Lower leg skin (tissue), 4 donors: Measurements from ENCODE around the gene FAM3D. TPM values are rescaled to one million over a fixed set of nuclear protein-coding genes. Genes with fewer than 3 reads are reported as not detected.

Source experiments
- DNase-seq, 2 donors: peaks; one replicate each; pipeline ENCODE4 v3.0.0-alpha.2; 2019; ENCODE audit warnings: low spot score in 2 of 2
- H3K4me3 ChIP-seq: fragments of 200-600 bp; sonication (generic); 2 replicates; pipeline ENCODE4 v1.5.1; 2017; ENCODE audit warnings: mild to moderate bottlenecking, low read depth; ENCODE audit not compliant: poor library complexity, severe bottlenecking
- POLR2A ChIP-seq, 2 donors: fragments of 450-650 bp; IDR thresholded peaks; one replicate each; pipeline ENCODE4 v1.6.1; 2016 to 2017; ENCODE audit warnings: antibody characterized with exemption in 2 of 2, mild to moderate bottlenecking in 1 of 2, moderate library complexity in 1 of 2
- WGBS, 2 donors: methylation state at CpG; one replicate each; pipeline ENCODE4 v1.1.5; 2018; 5-methylcytosine and 5-hydroxymethylcytosine counted together
- intact Hi-C: fragments of 100-400 bp; cut with DNase I; formaldehyde crosslinking; loops from one replicate; pipeline ENCODE4 v1.15.0; 2023; ENCODE audit warnings: low total_unique reads
- total RNA-seq, 4 donors: library from RNA; depleted of rRNA; stranded (reverse); fragments of >200 nt; gene quantifications; one replicate each; pipeline ENCODE4 v1.1.0, GENCODE V29; 2016
- TF ChIP-seq, protein P1 (sequence below), 3 donors: fragments of 450-650 bp; IDR thresholded peaks; one replicate each; pipeline ENCODE4 v1.5.1; 2016; ENCODE audit warnings: antibody characterized with exemption in 3 of 3, mild to moderate bottlenecking in 3 of 3, moderate library complexity in 2 of 3

FAM3D gene
- total RNA-seq, 4 donors from 2014 or later: 3.7 to 3.8 (median 3.8) TPM; not detected in 1

DNA sequence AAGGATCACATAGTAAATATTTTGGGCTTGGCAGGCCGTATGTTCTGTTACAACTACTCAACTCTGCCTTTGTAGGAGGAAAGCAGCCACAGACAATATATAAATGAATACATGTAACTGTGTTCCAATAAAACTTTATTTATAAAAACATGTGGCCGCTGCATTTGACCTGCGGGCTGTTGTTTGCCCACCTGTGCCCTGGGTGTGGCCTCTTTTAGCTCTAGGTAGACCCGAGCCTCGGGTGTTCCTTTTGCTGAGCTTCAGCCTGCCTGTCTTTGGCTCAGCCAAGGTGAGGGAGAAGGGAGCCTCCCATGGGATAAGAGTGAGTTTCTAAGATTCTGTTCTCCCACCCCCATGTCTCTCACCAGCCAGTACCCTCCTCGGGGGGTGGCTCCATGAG lies 5.6 kb downstream of the FAM3D start:
- intact Hi-C loops: no loop called here
- no peak for TF ChIP-seq POLR2A (IDR thresholded peaks at IDR 0.05)
- TF ChIP-seq, protein P1, sequence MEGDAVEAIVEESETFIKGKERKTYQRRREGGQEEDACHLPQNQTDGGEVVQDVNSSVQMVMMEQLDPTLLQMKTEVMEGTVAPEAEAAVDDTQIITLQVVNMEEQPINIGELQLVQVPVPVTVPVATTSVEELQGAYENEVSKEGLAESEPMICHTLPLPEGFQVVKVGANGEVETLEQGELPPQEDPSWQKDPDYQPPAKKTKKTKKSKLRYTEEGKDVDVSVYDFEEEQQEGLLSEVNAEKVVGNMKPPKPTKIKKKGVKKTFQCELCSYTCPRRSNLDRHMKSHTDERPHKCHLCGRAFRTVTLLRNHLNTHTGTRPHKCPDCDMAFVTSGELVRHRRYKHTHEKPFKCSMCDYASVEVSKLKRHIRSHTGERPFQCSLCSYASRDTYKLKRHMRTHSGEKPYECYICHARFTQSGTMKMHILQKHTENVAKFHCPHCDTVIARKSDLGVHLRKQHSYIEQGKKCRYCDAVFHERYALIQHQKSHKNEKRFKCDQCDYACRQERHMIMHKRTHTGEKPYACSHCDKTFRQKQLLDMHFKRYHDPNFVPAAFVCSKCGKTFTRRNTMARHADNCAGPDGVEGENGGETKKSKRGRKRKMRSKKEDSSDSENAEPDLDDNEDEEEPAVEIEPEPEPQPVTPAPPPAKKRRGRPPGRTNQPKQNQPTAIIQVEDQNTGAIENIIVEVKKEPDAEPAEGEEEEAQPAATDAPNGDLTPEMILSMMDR (IDR thresholded peaks at IDR 0.05): no peak
- peak in 1 of 2 donors; percentile 46 for DNase-seq
- H3K4me3 ChIP-seq: no peak overlapping the region
- WGBS, 2 donors: 73 to 77% methylated on average over 6 of the region's 6 CpGs

DNA sequence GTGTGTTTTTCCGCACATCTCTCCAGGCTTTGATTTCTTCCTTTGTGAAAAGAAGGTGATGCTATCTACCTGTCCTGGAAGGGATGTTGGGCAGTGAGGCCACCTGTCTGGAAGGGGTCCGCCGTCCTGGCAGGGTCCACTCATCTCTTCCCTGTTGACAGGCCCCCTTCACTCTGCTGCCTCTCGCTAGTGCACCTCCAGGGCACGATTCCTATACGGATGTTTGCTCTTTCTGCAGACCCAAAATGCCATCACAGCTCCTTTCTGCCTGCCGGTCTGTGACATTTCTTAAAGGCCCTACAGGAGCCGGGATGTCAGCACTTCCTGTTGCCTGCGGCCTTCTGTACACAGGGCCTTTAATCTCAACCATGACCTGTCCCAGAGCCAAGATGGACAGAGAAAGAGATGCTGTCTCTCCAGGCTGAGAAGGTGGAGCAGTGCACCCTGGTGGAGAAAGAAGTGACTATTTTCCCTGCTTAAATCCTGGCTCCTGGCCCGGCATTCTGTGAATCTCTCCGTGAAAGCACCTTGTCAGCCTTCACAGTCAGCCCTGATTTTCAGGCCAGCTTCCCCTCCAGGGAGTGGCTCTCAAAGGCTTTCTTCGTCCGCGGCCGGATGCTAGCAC lies 7.4 kb downstream of the FAM3D start:
- intact Hi-C loops: no loop called here
- WGBS, 2 donors: 64 to 65% methylated on average over 15 of the region's 15 CpGs
- TF ChIP-seq POLR2A (IDR thresholded peaks at IDR 0.05): no peak
- TF ChIP-seq, protein P1 (IDR thresholded peaks at IDR 0.05): no peak
- peak in 1 of 2 donors; percentile 76 for DNase-seq
- H3K4me3 ChIP-seq: no peak overlapping the region

DNA sequence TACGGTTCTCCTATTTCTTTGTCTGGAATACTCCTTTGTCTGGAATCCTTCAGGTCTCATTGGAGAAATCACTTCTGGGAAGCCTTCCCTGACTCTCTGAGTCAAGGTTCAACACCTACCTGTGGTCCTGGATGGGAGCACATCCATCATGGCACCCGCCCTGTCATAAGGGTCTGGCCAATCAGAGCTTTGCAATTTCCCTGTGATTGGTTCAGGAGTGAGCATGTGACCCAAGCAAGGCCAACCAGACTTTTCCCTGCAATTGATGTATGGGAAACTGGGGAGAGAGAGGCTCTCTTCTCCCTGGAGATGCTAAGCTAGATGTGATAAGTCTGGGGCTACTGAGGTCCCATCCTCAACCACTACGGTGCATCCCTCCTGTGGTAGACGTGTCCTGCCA lies 8.1 kb downstream of the FAM3D start:
- H3K4me3 ChIP-seq: no peak overlapping the region
- TF ChIP-seq, protein P1 (IDR thresholded peaks at IDR 0.05): no peak
- intact Hi-C loops: no loop called here
- DNase-seq: peak in 1 of 2 donors; percentile 49
- 88 to 90% methylated on average over 4 of the region's 4 CpGs for WGBS, 2 donors

DNA sequence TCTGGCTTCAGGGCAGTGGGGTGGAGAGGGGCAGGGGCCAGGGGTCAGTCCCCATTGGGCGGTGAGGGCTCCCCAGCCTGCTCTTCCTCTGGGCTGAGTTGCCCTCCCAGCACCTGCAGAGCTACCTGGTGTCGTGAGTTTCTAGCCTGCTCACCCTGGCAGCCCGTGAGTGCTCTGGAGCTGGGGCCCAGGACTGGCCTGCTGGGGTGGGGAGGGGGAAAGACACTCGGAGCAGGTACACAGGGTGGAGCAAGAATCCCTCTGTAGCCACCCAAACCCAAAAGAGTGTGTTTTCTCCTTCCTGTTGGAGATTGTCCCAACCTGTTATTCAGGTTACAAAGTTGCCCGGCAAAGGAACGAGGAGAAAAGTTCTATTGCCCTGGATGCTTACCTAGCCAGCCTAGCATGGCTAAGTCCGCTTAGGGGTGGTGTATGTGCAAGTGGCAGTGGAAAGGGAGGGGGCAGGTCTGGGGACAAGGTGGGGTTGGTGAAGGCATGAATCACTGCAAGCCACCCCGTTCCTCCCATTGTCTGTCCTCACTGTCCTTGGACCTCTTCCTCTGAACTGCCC lies 8.9 kb downstream of the FAM3D start:
- intact Hi-C loops: no loop called here
- WGBS, 2 donors: 48 to 52% methylated on average over 6 to 8 of the region's 8 CpGs
- no peak overlapping the region for H3K4me3 ChIP-seq
- DNase-seq: peak in 1 of 2 donors; percentile 49
- TF ChIP-seq, protein P1 (IDR thresholded peaks at IDR 0.05): no peak
- TF ChIP-seq POLR2A (IDR thresholded peaks at IDR 0.05): no peak

DNA sequence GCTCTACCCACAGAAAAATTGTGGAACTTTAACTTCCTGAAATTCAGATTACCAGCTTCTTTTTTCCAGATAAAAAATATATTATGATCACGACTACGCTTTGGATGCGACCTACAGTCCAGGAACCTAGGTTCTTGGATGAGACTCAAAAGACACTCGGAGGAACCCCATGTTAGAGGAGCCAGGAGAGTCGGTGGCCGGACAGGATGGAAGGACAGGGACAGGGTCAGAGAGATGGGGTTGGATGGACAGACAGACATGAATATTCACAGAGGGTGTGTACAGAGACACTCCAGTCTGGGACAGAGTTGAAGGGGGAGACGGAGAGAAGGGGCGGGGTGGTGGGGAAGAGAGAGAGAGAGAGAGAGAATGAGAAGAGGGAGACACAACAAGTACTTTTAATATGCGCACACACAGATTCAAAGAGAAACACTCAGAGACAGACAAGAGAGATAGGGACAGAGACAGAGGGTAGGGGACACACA lies 9.5 kb downstream of the FAM3D start:
- TF ChIP-seq, protein P1 (IDR thresholded peaks at IDR 0.05): no peak
- no peak for TF ChIP-seq POLR2A (IDR thresholded peaks at IDR 0.05)
- intact Hi-C loops: no loop called here
- 78 to 79% methylated on average over 9 of the region's 9 CpGs for WGBS, 2 donors
- no peak overlapping the region for H3K4me3 ChIP-seq
- peak in 1 of 2 donors; percentile 64 for DNase-seq
